ENCODE measurements around the gene SPI1. TPM values are rescaled to one million over a fixed set of nuclear protein-coding genes. Genes with fewer than 3 reads are reported as not detected.
A peak's percentile ranks its signal among the peaks of the same experiment; 100 is the strongest.

SPI1 gene
- total RNA-seq, 2 experiments from 2014 or later = 71.2 to 79.6 TPM

- ChIA-PET POLR2A (interaction anchor here (0.6 to 1.6 kb wide), 4 partner anchors 10 to 30 kb away, joined by 3 to 19 read pairs (median 8); no protein-coding TSS in a partner anchor), CTCF (ENCODE audit: unreplicated experiment) (interaction anchor here (1.1 to 2.1 kb wide), 2 partner anchors 15 to 30 kb away, joined by 3 to 7 read pairs; no protein-coding TSS in a partner anchor)
These were observed 757 bp downstream of the SPI1 start for GRCh38 chr11:47377571-47378009.

GRCh38 chr11:47376525-47377371 is 1.6 kb downstream of the SPI1 start:
- H3K9me2 ChIP-seq (ENCODE audit: insufficient read depth, low read length) = no peaks in the 10 kb centered on the region
- TF ChIP-seq CTCF (conservative IDR thresholded peaks at IDR 0.05; ENCODE audit: low read length) = peak; percentile 62
- TF ChIP-seq EZH2phosphoT487 (IDR thresholded peaks at IDR 0.05; ENCODE audit: borderline replicate concordance, low read depth, low read length) = no peak
- POLR2A ChIA-PET = interaction anchor here (0.6 to 1.6 kb wide), 3 partner anchors 11 to 703 kb away, joined by 3 to 9 read pairs (median 3); no protein-coding TSS in a partner anchor
- intact Hi-C loops (cut with micrococcal nuclease; ENCODE audit: unreplicated experiment) = loop anchor here (10.0 kb wide), 1 partner anchor 78 kb away; no protein-coding TSS in a partner anchor
- peak; percentile 50 for DNase-seq (ENCODE audit: low spot score)
- peaks cover 24% of the 10 kb centered on the region for H3K79me2 ChIP-seq (ENCODE audit: insufficient read depth, low read depth, low read length)
- CTCF ChIA-PET (ENCODE audit: unreplicated experiment) = interaction anchor here (1.1 to 2.1 kb wide), 2 partner anchors 16 to 30 kb away, joined by 3 to 7 read pairs; no protein-coding TSS in a partner anchor
- H3K4me3 ChIP-seq (ENCODE audit: low read depth, low read length, poor library complexity, severe bottlenecking) = peak overlapping the region; percentile 79
- no peaks in the 10 kb centered on the region for H3K9me3 ChIP-seq (ENCODE audit: low read length)
- H3K4me1 ChIP-seq (ENCODE audit: insufficient read depth, low read length, poor library complexity, severe bottlenecking) = peaks cover 46% of the 10 kb centered on the region
- H2AFZ ChIP-seq (ENCODE audit: low read length) = no peak overlapping the region
- peaks cover 34% of the 10 kb centered on the region for H3K36me3 ChIP-seq (ENCODE audit: insufficient read depth, low read length)
- BruUV-seq (replicated peaks) = no TSS peak
- H3K4me2 ChIP-seq (ENCODE audit: low read length) = peak overlapping the region; percentile 85
- no peaks in the 10 kb centered on the region for H4K20me1 ChIP-seq (ENCODE audit: insufficient read depth, low read length)
- H3K27ac ChIP-seq (ENCODE audit: low read depth, low read length, poor library complexity, severe bottlenecking) = peak overlapping the region; percentile 67

More at GRCh38 chr11:47377571-47378009, 757 bp downstream of the SPI1 start:
- TF ChIP-seq CTCF (conservative IDR thresholded peaks at IDR 0.05; ENCODE audit: low read length) (no peak), EZH2phosphoT487 (IDR thresholded peaks at IDR 0.05; ENCODE audit: borderline replicate concordance, low read depth, low read length) (no peak)
- peaks cover 46% of the 10 kb centered on the region for H3K4me1 ChIP-seq (ENCODE audit: insufficient read depth, low read length, poor library complexity, severe bottlenecking)
- no peak overlapping the region for H2AFZ ChIP-seq (ENCODE audit: low read length)
- H3K36me3 ChIP-seq (ENCODE audit: insufficient read depth, low read length) = peaks cover 26% of the 10 kb centered on the region
- H3K4me3 ChIP-seq (ENCODE audit: low read depth, low read length, poor library complexity, severe bottlenecking) = peak overlapping the region; percentile 79
- peak overlapping the region; percentile 85 for H3K4me2 ChIP-seq (ENCODE audit: low read length)
- peak overlapping the region; percentile 67 for H3K27ac ChIP-seq (ENCODE audit: low read depth, low read length, poor library complexity, severe bottlenecking)
- no peak for DNase-seq (ENCODE audit: low spot score)
- no peaks in the 10 kb centered on the region for H3K9me3 ChIP-seq (ENCODE audit: low read length)
- no peaks in the 10 kb centered on the region for H3K9me2 ChIP-seq (ENCODE audit: insufficient read depth, low read length)
- no peaks in the 10 kb centered on the region for H4K20me1 ChIP-seq (ENCODE audit: insufficient read depth, low read length)
- H3K79me2 ChIP-seq (ENCODE audit: insufficient read depth, low read depth, low read length) = peaks cover 24% of the 10 kb centered on the region
- intact Hi-C loops (cut with micrococcal nuclease; ENCODE audit: unreplicated experiment) = loop anchor here (1.0 to 10.0 kb wide), 3 partner anchors 23 to 77 kb away; partner anchors contain the start of gene SLC39A13
- BruUV-seq (replicated peaks) = no TSS peak
